ENCODE data around the gene TRAM2. TPM values are rescaled to one million over a fixed set of nuclear protein-coding genes. Genes with fewer than 3 reads are reported as not detected.
A peak's percentile ranks its signal among the peaks of the same experiment; 100 is the strongest.

TRAM2 gene
- total and polyA plus RNA-seq, 2 of the 13 experiments (the other 11 are each of a cell fraction or from before 2014, with no cell fraction given): 49.1 to 72.5 TPM

GRCh38 chr6:52517502-52518278 lies 59.2 kb downstream of the TRAM2 start (continued):
- TF ChIP-seq BCL3 (CRISPR knock-in tag; IDR thresholded peaks at IDR 0.05) (no peak; the same call in 1 of the 2 replicates), IRF9 (CRISPR knock-in tag; IDR thresholded peaks at IDR 0.05; ENCODE audit: borderline replicate concordance) (peak; percentile 62; the same call in 1 of the 2 replicates), ZNF773 (CRISPR knock-in tag; IDR thresholded peaks at IDR 0.05; ENCODE audit: borderline replicate concordance) (no peak), ZNF33A (CRISPR knock-in tag; IDR thresholded peaks at IDR 0.05; ENCODE audit: borderline replicate concordance) (no peak), ZNF639 (CRISPR knock-in tag; conservative IDR thresholded peaks at IDR 0.05) (no peak), HNRNPH1 (optimal IDR thresholded peaks at IDR 0.05; ENCODE audit: low read depth, low read length) (no peak), NFYB (CRISPR knock-in tag; IDR thresholded peaks at IDR 0.05) (no peak), ZNF264 (CRISPR knock-in tag; IDR thresholded peaks at IDR 0.05) (0 out of 2 replicates have a peak, but pooled peaks have one; percentile 26), SMC3 (IDR thresholded peaks at IDR 0.05; ENCODE audit: low read length) (no peak), SMARCC2 (IDR thresholded peaks at IDR 0.05) (no peak), SIX1 (CRISPR knock-in tag; IDR thresholded peaks at IDR 0.05; ENCODE audit: borderline replicate concordance) (no peak), SRSF9 (IDR thresholded peaks at IDR 0.05; ENCODE audit: borderline replicate concordance, insufficient read depth, low read depth, low read length, poor library complexity, severe bottlenecking) (no peak), CHCHD3 (CRISPR knock-in tag; IDR thresholded peaks at IDR 0.05) (no peak), CEBPG (CRISPR knock-in tag; IDR thresholded peaks at IDR 0.05) (peak; percentile 54; the same call in 1 of the 2 replicates), ZNF280B (CRISPR knock-in tag; IDR thresholded peaks at IDR 0.05; ENCODE audit: borderline replicate concordance) (no peak), ZEB1 (IDR thresholded peaks at IDR 0.05; ENCODE audit: insufficient replicate concordance, low read depth) (no peak), ZBED4 (CRISPR knock-in tag; IDR thresholded peaks at IDR 0.05; ENCODE audit: borderline replicate concordance) (peak; percentile 87), PBX3 (CRISPR knock-in tag; IDR thresholded peaks at IDR 0.05; ENCODE audit: borderline replicate concordance) (no peak)

Measured in HepG2 (cell line).